OCI-LY3 (cell line): ENCODE results near the gene LTBP3.
A peak's percentile ranks its signal among the peaks of the same experiment; 100 is the strongest.

Experiments
- H2AFZ ChIP-seq: fragments of 200-600, 300-600 bp; shearing (Covaris generic); 2 replicates; pipeline ENCODE4 v1.6.0; 2014; ENCODE audit warnings: antibody characterized with exemption, low read depth, low read length
- H3K27ac ChIP-seq: fragments of 200-600, 300-600 bp; sonication (generic); 2 replicates; pipeline ENCODE4 v1.5.1; 2014; ENCODE audit warnings: mild to moderate bottlenecking, low read length, moderate library complexity, mixed read lengths
- H3K27me3 ChIP-seq: fragments of 200-600, 300-600 bp; sonication (generic); 2 replicates; pipeline ENCODE4 v1.6.1; 2014; ENCODE audit warnings: low read depth, low read length, mixed read lengths
- H3K36me3 ChIP-seq: fragments of 200-600, 300-600 bp; sonication (generic); replicated peaks from 2 replicates; pipeline ENCODE3; 2014; ENCODE audit warnings: low read depth, low read length, mixed read lengths
- H3K4me1 ChIP-seq: fragments of 300-600, 200-600 bp; sonication (generic); 2 replicates; pipeline ENCODE4 v1.6.1; 2014; ENCODE audit warnings: low read length, mixed read lengths
- H3K4me2 ChIP-seq: fragments of 200-600, 300-600 bp; sonication (generic); 2 replicates; pipeline ENCODE4 v1.6.1; 2014; ENCODE audit warnings: low read length, mixed read lengths
- H3K4me3 ChIP-seq: fragments of 300-600, 200-600 bp; sonication (generic); 2 replicates; pipeline ENCODE4 v1.5.1; 2014; ENCODE audit warnings: antibody characterized with exemption, mild to moderate bottlenecking, low read length, moderate library complexity
- H3K79me2 ChIP-seq: fragments of 300-600, 200-600 bp; shearing (Covaris generic); 2 replicates; pipeline ENCODE4 v1.6.1; 2014; ENCODE audit warnings: mild to moderate bottlenecking, low read length, mixed read lengths
- H3K9ac ChIP-seq: fragments of 300-600, 200-600 bp; shearing (Covaris generic); 2 replicates; pipeline ENCODE4 v1.6.0; 2014; ENCODE audit warnings: mild to moderate bottlenecking, low read length, moderate library complexity
- H3K9me3 ChIP-seq: fragments of 200-600, 300-600 bp; shearing (Covaris generic); 2 replicates; pipeline ENCODE4 v1.6.1; 2014; ENCODE audit warnings: low read length, mixed read lengths; ENCODE audit not compliant: insufficient read depth
- H4K20me1 ChIP-seq: fragments of 200-600, 300-600 bp; sonication (generic); 2 replicates; pipeline ENCODE4 v1.6.1; 2016; ENCODE audit warnings: low read length, mixed read lengths; ENCODE audit not compliant: insufficient read depth
- EZH2phosphoT487 ChIP-seq: fragments of 200-600 bp; shearing (Covaris generic); IDR thresholded peaks from 2 replicates; pipeline ENCODE4 v1.6.1; 2018; ENCODE audit warnings: antibody characterized with exemption, mixed run types, low read depth
- TF ChIP-seq, protein P1 (sequence below): fragments of 200-600, 300-600 bp; sonication (generic); IDR thresholded peaks from 2 replicates; pipeline ENCODE4 v1.5.1; 2014; ENCODE audit warnings: antibody characterized with exemption, low read length, low read depth

Gene LTBP3

DNA sequence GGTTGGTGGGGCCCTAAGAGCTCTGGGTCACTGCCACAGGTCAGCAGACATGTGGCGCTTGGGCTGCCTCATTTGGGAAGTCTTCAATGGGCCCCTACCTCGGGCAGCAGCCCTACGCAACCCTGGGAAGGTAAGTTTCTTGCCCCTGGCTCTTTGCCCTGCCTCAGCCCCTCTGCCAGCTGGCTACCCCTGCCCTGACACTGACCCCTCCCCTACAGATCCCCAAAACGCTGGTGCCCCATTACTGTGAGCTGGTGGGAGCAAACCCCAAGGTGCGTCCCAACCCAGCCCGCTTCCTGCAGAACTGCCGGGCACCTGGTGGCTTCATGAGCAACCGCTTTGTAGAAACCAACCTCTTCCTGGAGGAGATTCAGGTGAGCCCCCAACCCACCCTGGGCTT, 31.4 kb downstream of the LTBP3 start:
- H3K27ac ChIP-seq, result no peak overlapping the region
- peaks cover 15% of the 10 kb centered on the region for H3K79me2 ChIP-seq
- H2AFZ ChIP-seq, result no peak overlapping the region
- no peak overlapping the region for H3K9ac ChIP-seq
- H3K36me3 ChIP-seq, result peaks cover 38% of the 10 kb centered on the region
- H3K27me3 ChIP-seq, result no peaks in the 10 kb centered on the region
- 0 out of 2 replicates have a peak, but pooled peaks cover 3% of the 10 kb centered on the region for H4K20me1 ChIP-seq
- TF ChIP-seq EZH2phosphoT487, result no peak
- TF ChIP-seq, protein P1, sequence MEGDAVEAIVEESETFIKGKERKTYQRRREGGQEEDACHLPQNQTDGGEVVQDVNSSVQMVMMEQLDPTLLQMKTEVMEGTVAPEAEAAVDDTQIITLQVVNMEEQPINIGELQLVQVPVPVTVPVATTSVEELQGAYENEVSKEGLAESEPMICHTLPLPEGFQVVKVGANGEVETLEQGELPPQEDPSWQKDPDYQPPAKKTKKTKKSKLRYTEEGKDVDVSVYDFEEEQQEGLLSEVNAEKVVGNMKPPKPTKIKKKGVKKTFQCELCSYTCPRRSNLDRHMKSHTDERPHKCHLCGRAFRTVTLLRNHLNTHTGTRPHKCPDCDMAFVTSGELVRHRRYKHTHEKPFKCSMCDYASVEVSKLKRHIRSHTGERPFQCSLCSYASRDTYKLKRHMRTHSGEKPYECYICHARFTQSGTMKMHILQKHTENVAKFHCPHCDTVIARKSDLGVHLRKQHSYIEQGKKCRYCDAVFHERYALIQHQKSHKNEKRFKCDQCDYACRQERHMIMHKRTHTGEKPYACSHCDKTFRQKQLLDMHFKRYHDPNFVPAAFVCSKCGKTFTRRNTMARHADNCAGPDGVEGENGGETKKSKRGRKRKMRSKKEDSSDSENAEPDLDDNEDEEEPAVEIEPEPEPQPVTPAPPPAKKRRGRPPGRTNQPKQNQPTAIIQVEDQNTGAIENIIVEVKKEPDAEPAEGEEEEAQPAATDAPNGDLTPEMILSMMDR, result no peak
- H3K9me3 ChIP-seq, result no peaks in the 10 kb centered on the region
- peaks cover 37% of the 10 kb centered on the region for H3K4me1 ChIP-seq
- no peak overlapping the region for H3K4me2 ChIP-seq
- H3K4me3 ChIP-seq, result no peak overlapping the region

DNA sequence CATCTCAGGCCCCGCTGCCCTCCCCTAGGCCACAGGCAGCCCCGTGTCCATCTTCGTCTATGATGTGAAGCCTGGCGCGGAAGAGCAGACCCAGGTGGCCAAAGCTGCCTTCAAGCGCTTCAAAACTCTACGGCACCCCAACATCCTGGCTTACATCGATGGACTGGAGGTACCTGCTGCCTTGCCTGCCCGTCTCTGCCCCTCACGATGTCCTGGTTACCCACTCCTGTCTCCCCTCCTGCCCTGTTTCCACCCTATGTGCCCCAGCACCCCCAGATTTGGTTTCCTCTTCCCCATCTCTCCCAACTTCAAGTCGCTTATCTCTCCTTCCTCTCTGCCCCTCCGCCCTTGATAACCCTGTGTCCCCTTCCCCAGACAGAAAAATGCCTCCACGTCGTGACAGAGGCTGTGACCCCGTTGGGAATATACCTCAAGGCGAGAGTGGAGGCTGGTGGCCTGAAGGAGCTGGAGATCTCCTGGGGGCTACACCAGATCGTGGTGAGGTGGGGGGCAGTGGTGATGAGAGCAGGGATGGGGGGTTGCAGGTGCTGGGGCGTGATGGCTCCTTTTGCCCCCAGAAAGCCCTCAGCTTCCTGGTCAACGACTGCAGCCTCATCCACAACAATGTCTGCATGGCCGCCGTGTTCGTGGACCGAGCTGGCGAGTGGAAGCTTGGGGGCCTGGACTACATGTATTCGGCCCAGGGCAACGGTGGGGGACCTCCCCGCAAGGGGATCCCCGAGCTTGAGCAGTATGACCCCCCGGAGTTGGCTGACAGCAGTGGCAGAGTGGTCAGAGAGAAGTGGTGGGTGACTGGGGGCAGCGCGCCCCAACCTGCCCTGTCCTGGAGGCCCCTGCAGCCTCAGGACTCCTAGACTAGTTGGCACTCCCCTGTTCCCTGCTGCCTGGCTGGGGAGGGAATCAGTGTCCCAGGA, 32.3 kb downstream of the LTBP3 start:
- Histone ChIP-seq H3K4me2 (peak overlapping the region; percentile 90), H3K9ac (peak overlapping the region; percentile 81), H3K36me3 (peaks cover 29% of the 10 kb centered on the region), H3K4me1 (peaks cover 37% of the 10 kb centered on the region), H3K27me3 (no peaks in the 10 kb centered on the region), H2AFZ (no peak overlapping the region), H3K4me3 (peak overlapping the region; percentile 79), H3K9me3 (no peaks in the 10 kb centered on the region), H3K27ac (peak overlapping the region; percentile 45), H4K20me1 (0 out of 2 replicates have a peak, but pooled peaks cover 3% of the 10 kb centered on the region), H3K79me2 (peaks cover 15% of the 10 kb centered on the region)
- no peak for TF ChIP-seq EZH2phosphoT487
- TF ChIP-seq, protein P1, result no peak

GRCh38 chr11:65524741-65525545, 33.2 kb downstream of the LTBP3 start, which contains the start of gene SCYL1:
Gene SCYL1 (plus strand): TSS chr11:65525083. CDS start chr11:65525154, 71 bp downstream.
- H3K36me3 ChIP-seq, result peaks cover 22% of the 10 kb centered on the region
- peak within 1 kb of the TSS; percentile 27; the same call in 1 of the 2 replicates for H2AFZ ChIP-seq
- peaks cover 15% of the 10 kb centered on the region for H3K79me2 ChIP-seq
- TF ChIP-seq, protein P1, result no peak
- TF ChIP-seq EZH2phosphoT487, result no peak
- H3K4me1 ChIP-seq, result peaks cover 37% of the 10 kb centered on the region
- H3K27me3 ChIP-seq, result no peaks in the 10 kb centered on the region
- H3K4me3 ChIP-seq, result peak within 1 kb of the TSS; percentile 79
- H3K27ac ChIP-seq, result peak within 1 kb of the TSS; percentile 55
- 0 out of 2 replicates have a peak, but pooled peaks cover 3% of the 10 kb centered on the region for H4K20me1 ChIP-seq
- H3K9ac ChIP-seq, result peak within 1 kb of the TSS; percentile 81
- H3K9me3 ChIP-seq, result no peaks in the 10 kb centered on the region
- H3K4me2 ChIP-seq, result peak within 1 kb of the TSS; percentile 90
